ENCODE results near the gene HSPG2. TPM values are rescaled to one million over a fixed set of nuclear protein-coding genes. Genes with fewer than 3 reads are reported as not detected.

The HSPG2 gene
- total and polyA plus RNA-seq, 2 of the 8 experiments (the other 6 are each of a cell fraction or from before 2014, with no cell fraction given): 17.8 to 111 TPM

GRCh38 chr1:21863981-21864380, 73.1 kb downstream of the HSPG2 start:
- Histone ChIP-seq H3K9me3 (ENCODE audit: insufficient read depth in 2 of 2, low read depth in 1 of 2, low read length in 1 of 2) (no peaks in the 10 kb centered on the region), H3K23ac (ENCODE audit: insufficient read length) (no peak overlapping the region), H3K18ac (ENCODE audit: extremely low read depth, low read length) (no peak overlapping the region), H3K4me2 (ENCODE audit: insufficient read depth in 1 of 2, low read depth in 2 of 2, low read length in 2 of 2) (no peak overlapping the region), H2BK15ac (ENCODE audit: low read length) (no peak overlapping the region), H3K27ac (ENCODE audit: low read depth, low read length) (no peak overlapping the region), H3K79me1 (ENCODE audit: low read depth, low read length) (no peaks in the 10 kb centered on the region; the same call in 1 of the 2 replicates), H2BK120ac (replicated peaks; ENCODE audit: low read depth, low read length) (no peak overlapping the region), H2AK5ac (ENCODE audit: low read depth, low read length) (no peak overlapping the region), H2BK5ac (ENCODE audit: low read depth, low read length) (no peak overlapping the region), H3K36me3 (ENCODE audit: control insufficient read depth in 2 of 4, insufficient read depth in 4 of 4, low read length in 3 of 4) (peaks cover 7 to 39% (median 28%) of the 10 kb centered on the region in 4 experiments), H4K91ac (replicated peaks; ENCODE audit: insufficient read length, low read length) (no peak overlapping the region), H2BK20ac (ENCODE audit: low read length) (no peak overlapping the region), H3K4me3 (ENCODE audit: extremely low read depth in 1 of 4, insufficient read depth in 2 of 4, low read depth in 3 of 4, low read length in 4 of 4) (no peak overlapping the region), H3K4ac (replicated peaks; ENCODE audit: insufficient read length, low read depth, low read length) (no peak overlapping the region), H3K4me1 (replicated peaks in 1 of 4; ENCODE audit: control insufficient read depth in 3 of 4, insufficient read depth in 4 of 4, low read length in 3 of 4) (peaks cover 7 to 13% (median 9%) of the 10 kb centered on the region in 4 experiments; a peak in 6 of 7 replicates), H3K23me2 (ENCODE audit: low read depth, low read length) (no peaks in the 10 kb centered on the region), H3K56ac (replicated peaks; ENCODE audit: insufficient read length, low read depth, low read length) (peak overlapping the region; percentile 16), H3K14ac (ENCODE audit: insufficient read length) (no peak overlapping the region), H3K27me3 (replicated peaks in 1 of 4; ENCODE audit: control insufficient read depth in 3 of 4, extremely low read depth in 1 of 4, insufficient read depth in 3 of 4, low read length in 3 of 4) (no peaks in the 10 kb centered on the region), H4K5ac (ENCODE audit: insufficient read length, low read depth, low read length) (no peak overlapping the region), H2BK12ac (ENCODE audit: low read depth, low read length) (no peak overlapping the region), H3K79me2 (ENCODE audit: control insufficient read depth in 1 of 2, insufficient read depth in 2 of 2, low read length in 2 of 2) (no peaks in the 10 kb centered on the region), H4K8ac (ENCODE audit: extremely low read depth, insufficient read depth, low read length) (no peak overlapping the region), H2AFZ (ENCODE audit: low read length) (no peak overlapping the region), H4K20me1 (replicated peaks in 1 of 2; ENCODE audit: control insufficient read depth in 1 of 2, insufficient read depth in 2 of 2, low read length in 2 of 2) (peaks cover 0 to 5% of the 10 kb centered on the region in 2 experiments), H3K9ac (replicated peaks in 1 of 4; ENCODE audit: extremely low read depth in 1 of 4, low read depth in 3 of 4, low read length in 3 of 4) (no peak overlapping the region)
- FAIRE-seq (no peak), DNase-seq (ENCODE audit: low read depth in 1 of 2, low spot score in 2 of 2) (no peak)
- POLR2A ChIA-PET (ENCODE audit: partially characterized antibody): no interaction called here
- WGBS, 2 experiments (ENCODE audit: extremely low coverage in 1 of 2, insufficient coverage in 1 of 2, insufficient read length in 1 of 2, insufficient replicate concordance in 2 of 2, low coverage in 1 of 2, low lambda C conversion rate in 2 of 2, missing lambda C conversion rate in 1 of 2): 94% methylated on average over 12 of the region's 12 CpGs; no CpG with 5 or more reads in 1 of the 2 experiments
- CTCF ChIA-PET (ENCODE audit: partially characterized antibody): interaction anchor here (2.1 kb wide), 1 partner anchor 99 kb away, joined by 8 read pairs; no protein-coding TSS in a partner anchor
- TF ChIP-seq RBBP5 (IDR thresholded peaks at IDR 0.05; ENCODE audit: borderline replicate concordance, low read depth, low read length) (no peak), CEBPB (IDR thresholded peaks at IDR 0.05; ENCODE audit: low read depth, low read length) (no peak), HDAC2 (IDR thresholded peaks at IDR 0.05; ENCODE audit: borderline replicate concordance in 1 of 2, low read depth in 2 of 2, low read length in 2 of 2) (no peak), TAF7 (optimal IDR thresholded peaks at IDR 0.05; ENCODE audit: borderline replicate concordance, low read depth, low read length) (no peak), EP300 (IDR thresholded peaks at IDR 0.05; ENCODE audit: borderline replicate concordance in 1 of 2, low read depth in 2 of 2, low read length in 2 of 2) (no peak), CBX5 (IDR thresholded peaks at IDR 0.05; ENCODE audit: low read depth, low read length) (no peak), SRF (IDR thresholded peaks at IDR 0.05; ENCODE audit: low read depth, low read length) (no peak), RFX5 (IDR thresholded peaks at IDR 0.05; ENCODE audit: borderline replicate concordance, low read depth, low read length) (no peak), SP2 (IDR thresholded peaks at IDR 0.05; ENCODE audit: low read length) (no peak), USF2 (IDR thresholded peaks at IDR 0.05; ENCODE audit: low read length) (no peak), KDM5A (IDR thresholded peaks at IDR 0.05; ENCODE audit: low read length) (no peak), TCF12 (IDR thresholded peaks at IDR 0.05; ENCODE audit: low read depth, low read length) (no peak), EGR1 (IDR thresholded peaks at IDR 0.05; ENCODE audit: borderline replicate concordance, low read depth, low read length) (no peak)
